Measurements from ENCODE around the gene LAMC2. TPM values are rescaled to one million over a fixed set of nuclear protein-coding genes. Genes with fewer than 3 reads are reported as not detected.

The LAMC2 gene
- total RNA-seq, 1 donor from 2014 or later, result 14.8 TPM

DNA sequence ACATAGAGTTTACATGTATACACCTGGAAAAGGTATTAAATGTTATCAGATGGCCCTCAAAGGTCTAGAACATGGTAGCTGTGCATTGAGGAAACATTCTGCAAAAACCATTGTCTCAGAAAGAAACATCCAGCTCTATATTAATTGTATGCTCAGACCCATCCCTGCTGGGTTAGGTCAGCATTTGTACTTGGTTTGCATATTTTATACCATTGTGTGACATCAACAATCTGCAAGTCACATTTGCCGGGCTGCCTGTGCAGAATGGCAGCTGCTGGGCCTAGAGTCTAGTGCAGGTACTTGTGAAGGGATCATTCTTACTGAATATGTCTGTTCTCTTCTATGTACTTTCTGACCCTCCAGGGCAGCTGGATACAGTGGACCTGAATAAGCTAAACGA is 43.9 kb upstream of the LAMC2 start:
- no peak for TF ChIP-seq CTCF (conservative IDR thresholded peaks at IDR 0.05)
- no peaks in the 10 kb centered on the region for H3K9me3 Mint-ChIP-seq
- H3K27ac Mint-ChIP-seq, result no peak overlapping the region
- H3K4me3 Mint-ChIP-seq, result no peak overlapping the region
- peaks cover 6% of the 10 kb centered on the region for H3K4me1 Mint-ChIP-seq (ENCODE audit: unreplicated experiment)
- peaks cover 43% of the 10 kb centered on the region for H3K36me3 Mint-ChIP-seq
- H3K27me3 Mint-ChIP-seq, result no peaks in the 10 kb centered on the region
- DNase-seq (ENCODE audit: extremely low spot score, unreplicated experiment), result no peak

- Mint-ChIP-seq H3K27me3 (no peaks in the 10 kb centered on the region), H3K4me1 (ENCODE audit: unreplicated experiment) (peaks cover 12% of the 10 kb centered on the region), H3K9me3 (no peaks in the 10 kb centered on the region), H3K27ac (no peak overlapping the region), H3K36me3 (peaks cover 30% of the 10 kb centered on the region), H3K4me3 (no peak overlapping the region)
- no peak for TF ChIP-seq CTCF (conservative IDR thresholded peaks at IDR 0.05)
- no peak for DNase-seq (ENCODE audit: extremely low spot score, unreplicated experiment)
Observed at GRCh38 chr1:183143576-183144315, 42.3 kb upstream of the LAMC2 start.

DNA sequence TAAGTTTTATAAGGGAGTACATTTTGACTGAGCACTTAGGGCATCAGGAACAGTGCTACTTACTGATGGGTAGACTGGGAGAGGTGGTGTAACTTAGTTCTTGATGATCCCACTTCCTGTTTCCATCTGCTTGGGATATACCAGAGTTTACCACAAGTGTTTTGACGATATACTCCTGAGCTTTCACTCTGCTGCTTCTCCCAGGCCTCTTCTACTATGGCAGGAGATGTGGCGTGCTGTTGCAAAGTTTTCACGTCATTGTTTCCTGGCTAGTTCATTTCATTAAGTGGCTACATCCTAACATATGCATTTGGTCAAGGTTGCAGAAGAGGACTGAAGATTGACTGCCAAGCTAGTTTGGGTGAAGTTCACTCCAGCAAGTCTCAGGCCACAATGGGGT is 41.3 kb upstream of the LAMC2 start:
- Mint-ChIP-seq H3K27ac (no peak overlapping the region), H3K4me1 (ENCODE audit: unreplicated experiment) (peaks cover 9% of the 10 kb centered on the region), H3K9me3 (no peaks in the 10 kb centered on the region), H3K27me3 (no peaks in the 10 kb centered on the region), H3K4me3 (no peak overlapping the region), H3K36me3 (peaks cover 24% of the 10 kb centered on the region)
- no peak for DNase-seq (ENCODE audit: extremely low spot score, unreplicated experiment)
- TF ChIP-seq CTCF (conservative IDR thresholded peaks at IDR 0.05), result no peak

DNA sequence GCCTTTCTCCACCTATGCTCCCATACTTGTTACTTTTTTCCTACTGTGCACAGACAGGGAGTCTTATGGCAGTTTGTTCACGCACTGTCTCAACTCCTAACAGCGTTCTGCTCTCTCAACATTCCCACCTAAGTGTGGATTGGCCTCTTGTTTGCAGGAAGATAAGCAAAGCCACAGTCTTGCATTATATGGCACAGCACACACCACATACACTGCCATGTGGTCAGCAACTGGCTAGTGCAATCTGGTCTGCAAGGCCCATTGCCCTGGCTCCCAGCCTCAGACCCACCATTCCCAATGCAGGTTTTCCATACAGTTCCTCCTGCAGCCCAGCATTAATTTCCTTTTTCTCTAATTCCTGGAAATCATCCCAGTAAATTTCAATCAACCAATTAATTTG is 38.3 kb upstream of the LAMC2 start:
- DNase-seq (ENCODE audit: extremely low spot score, unreplicated experiment), result no peak
- Mint-ChIP-seq H3K27ac (no peak overlapping the region), H3K36me3 (peaks cover 5% of the 10 kb centered on the region), H3K4me3 (no peak overlapping the region), H3K27me3 (no peaks in the 10 kb centered on the region), H3K9me3 (no peaks in the 10 kb centered on the region), H3K4me1 (ENCODE audit: unreplicated experiment) (peaks cover 7% of the 10 kb centered on the region)
- TF ChIP-seq CTCF (conservative IDR thresholded peaks at IDR 0.05), result no peak

DNA sequence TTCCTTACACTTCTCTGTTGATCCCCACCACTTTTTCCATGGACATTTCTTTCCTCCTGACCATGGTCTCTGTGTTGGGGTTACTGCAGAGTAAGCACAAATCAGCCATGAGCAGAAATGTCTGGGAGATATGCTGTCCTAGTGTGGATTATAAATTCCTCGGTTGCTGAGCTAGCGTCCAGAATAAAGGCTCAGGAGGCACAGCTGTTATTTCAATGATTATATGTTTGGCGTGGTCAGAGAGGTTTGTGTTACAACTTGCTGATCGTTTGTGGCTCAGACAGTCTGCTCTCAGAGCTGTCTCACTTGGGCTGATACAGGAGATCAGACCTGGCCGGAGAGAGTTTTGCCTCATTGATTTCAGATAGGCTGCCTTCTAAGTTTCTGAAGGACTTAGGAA is 37.5 kb upstream of the LAMC2 start:
- DNase-seq (ENCODE audit: extremely low spot score, unreplicated experiment), result no peak
- H3K4me3 Mint-ChIP-seq, result no peak overlapping the region
- peaks cover 5% of the 10 kb centered on the region for H3K36me3 Mint-ChIP-seq
- H3K4me1 Mint-ChIP-seq (ENCODE audit: unreplicated experiment), result peaks cover 7% of the 10 kb centered on the region
- peak overlapping the region; percentile 4 for H3K27ac Mint-ChIP-seq
- TF ChIP-seq CTCF (conservative IDR thresholded peaks at IDR 0.05), result no peak
- H3K27me3 Mint-ChIP-seq, result no peaks in the 10 kb centered on the region
- H3K9me3 Mint-ChIP-seq, result no peaks in the 10 kb centered on the region

Data from type B pancreatic cell (in vitro differentiated cells).